Measurements from ENCODE around the gene CRISPLD2. TPM values are rescaled to one million over a fixed set of nuclear protein-coding genes. Genes with fewer than 3 reads are reported as not detected.

CRISPLD2 gene
- total RNA-seq, 1 donor: 0.99 TPM

DNA sequence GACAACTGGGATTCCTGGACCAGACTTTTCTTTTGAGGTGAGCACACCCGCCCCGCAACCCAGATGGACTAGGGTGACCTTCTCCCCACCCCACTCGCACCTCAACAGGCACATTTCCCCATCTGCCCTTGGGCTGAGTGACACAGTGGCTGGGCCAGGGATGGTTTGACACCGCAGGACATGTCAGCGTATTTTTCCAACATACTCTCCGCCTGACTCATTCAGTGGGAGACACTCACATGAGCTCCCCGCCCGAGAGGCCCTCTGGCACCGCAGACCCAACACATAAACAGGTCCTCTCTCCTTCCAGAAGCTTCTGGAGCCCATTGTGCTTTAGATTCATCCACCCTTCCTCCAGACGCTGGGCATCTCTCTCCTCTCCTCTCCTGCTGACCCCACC is 122.1 kb downstream of the CRISPLD2 start:
- TF ChIP-seq, protein P1, sequence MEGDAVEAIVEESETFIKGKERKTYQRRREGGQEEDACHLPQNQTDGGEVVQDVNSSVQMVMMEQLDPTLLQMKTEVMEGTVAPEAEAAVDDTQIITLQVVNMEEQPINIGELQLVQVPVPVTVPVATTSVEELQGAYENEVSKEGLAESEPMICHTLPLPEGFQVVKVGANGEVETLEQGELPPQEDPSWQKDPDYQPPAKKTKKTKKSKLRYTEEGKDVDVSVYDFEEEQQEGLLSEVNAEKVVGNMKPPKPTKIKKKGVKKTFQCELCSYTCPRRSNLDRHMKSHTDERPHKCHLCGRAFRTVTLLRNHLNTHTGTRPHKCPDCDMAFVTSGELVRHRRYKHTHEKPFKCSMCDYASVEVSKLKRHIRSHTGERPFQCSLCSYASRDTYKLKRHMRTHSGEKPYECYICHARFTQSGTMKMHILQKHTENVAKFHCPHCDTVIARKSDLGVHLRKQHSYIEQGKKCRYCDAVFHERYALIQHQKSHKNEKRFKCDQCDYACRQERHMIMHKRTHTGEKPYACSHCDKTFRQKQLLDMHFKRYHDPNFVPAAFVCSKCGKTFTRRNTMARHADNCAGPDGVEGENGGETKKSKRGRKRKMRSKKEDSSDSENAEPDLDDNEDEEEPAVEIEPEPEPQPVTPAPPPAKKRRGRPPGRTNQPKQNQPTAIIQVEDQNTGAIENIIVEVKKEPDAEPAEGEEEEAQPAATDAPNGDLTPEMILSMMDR (IDR thresholded peaks at IDR 0.05; ENCODE audit: insufficient read depth, low read length): no peak
- no peak for DNase-seq (ENCODE audit: low read depth)
- H3K4me3 ChIP-seq (ENCODE audit: low read depth, low read length): no peak overlapping the region

GRCh38 chr16:84942786-84943185 is 123.0 kb downstream of the CRISPLD2 start:
- TF ChIP-seq, protein P1 (IDR thresholded peaks at IDR 0.05; ENCODE audit: insufficient read depth, low read length): no peak
- DNase-seq (ENCODE audit: low read depth): no peak

GRCh38 chr16:84943620-84944019 is 123.8 kb downstream of the CRISPLD2 start:
- TF ChIP-seq, protein P1 (IDR thresholded peaks at IDR 0.05; ENCODE audit: insufficient read depth, low read length): no peak
- no peak for DNase-seq (ENCODE audit: low read depth)
- no peak overlapping the region for H3K4me3 ChIP-seq (ENCODE audit: low read depth, low read length)

More at GRCh38 chr16:84942786-84943185, 123.0 kb downstream of the CRISPLD2 start:
- H3K4me3 ChIP-seq (ENCODE audit: low read depth, low read length): no peak overlapping the region

DNA sequence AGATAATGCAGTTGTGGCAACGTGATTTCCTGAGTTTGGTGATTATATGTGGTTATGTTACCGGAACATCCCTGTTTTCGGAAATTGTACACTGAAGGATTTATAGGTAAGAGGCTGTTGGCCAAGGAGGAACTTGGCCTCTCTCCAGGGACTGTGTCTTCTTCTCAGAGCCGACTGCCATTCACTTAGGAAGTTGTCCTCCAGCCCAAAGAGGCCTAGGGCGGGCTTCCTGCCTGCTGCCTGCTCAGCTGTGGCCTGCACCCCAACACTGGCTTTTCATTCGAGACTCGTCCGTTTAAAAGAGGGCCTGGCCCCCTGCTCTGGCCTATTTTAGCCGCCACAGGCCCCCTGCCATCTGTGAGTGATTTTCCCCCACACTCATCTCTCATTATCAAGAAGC is 127.2 kb downstream of the CRISPLD2 start:
- no peak overlapping the region for H3K4me3 ChIP-seq (ENCODE audit: low read depth, low read length)
- DNase-seq (ENCODE audit: low read depth): no peak
- TF ChIP-seq, protein P1 (IDR thresholded peaks at IDR 0.05; ENCODE audit: insufficient read depth, low read length): no peak

GRCh38 chr16:84947996-84948850 is 128.4 kb downstream of the CRISPLD2 start:
- no peak for DNase-seq (ENCODE audit: low read depth)
- no peak overlapping the region for H3K4me3 ChIP-seq (ENCODE audit: low read depth, low read length)
- TF ChIP-seq, protein P1 (IDR thresholded peaks at IDR 0.05; ENCODE audit: insufficient read depth, low read length): no peak

DNA sequence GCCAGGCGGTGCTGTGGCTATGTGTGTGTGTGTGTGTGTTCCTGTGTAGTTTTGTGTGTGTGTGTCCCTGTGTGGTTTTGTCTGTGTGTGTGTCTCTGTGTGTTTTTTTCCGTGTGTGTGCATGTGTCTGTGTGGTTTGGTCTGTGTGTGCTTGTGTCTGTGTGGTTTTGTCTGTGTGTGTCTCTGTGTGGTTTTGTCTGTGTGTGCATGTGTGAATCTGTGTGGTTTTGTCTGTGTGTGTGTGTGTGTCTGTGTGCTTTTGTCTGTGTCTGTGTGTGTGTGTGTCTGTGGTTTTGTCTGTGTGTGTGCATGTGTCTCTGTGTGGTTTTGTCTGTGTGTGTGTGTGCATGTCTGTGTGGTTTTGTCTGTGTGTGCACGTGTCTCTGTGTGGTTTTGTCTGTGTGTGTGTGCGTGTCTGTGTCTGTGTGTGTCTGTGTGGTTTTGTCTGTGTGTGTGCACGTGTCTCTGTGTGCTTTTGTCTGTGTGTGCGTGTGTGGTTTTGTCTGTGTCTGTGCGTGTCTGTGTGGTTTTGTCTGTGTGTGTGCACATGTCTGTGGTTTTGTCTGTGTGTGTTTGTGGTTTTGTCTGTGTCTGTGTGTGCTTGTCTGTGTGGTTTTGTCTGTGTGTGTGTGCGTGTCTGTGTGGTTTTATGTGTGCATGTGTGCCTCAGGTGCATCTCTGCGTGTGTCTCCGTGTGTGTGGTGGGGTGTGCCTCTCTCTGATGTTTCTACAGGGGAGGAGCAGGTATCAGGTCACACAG is 129.2 kb downstream of the CRISPLD2 start:
- H3K4me3 ChIP-seq (ENCODE audit: low read depth, low read length): no peak overlapping the region
- DNase-seq (ENCODE audit: low read depth): no peak
- TF ChIP-seq, protein P1 (IDR thresholded peaks at IDR 0.05; ENCODE audit: insufficient read depth, low read length): no peak
